K562 (cell line): Measurements from ENCODE around the gene TMEM184A. TPM values are rescaled to one million over a fixed set of nuclear protein-coding genes. Genes with fewer than 3 reads are reported as not detected.

Experiments used
- BRCA1 ChIP-seq, 2 experiments: fragments of 450-650 bp in 1 of 2; sonication (generic) in 1 of 2; formaldehyde crosslinking in 1 of 2; IDR thresholded peaks; 2 replicates each; pipeline versions ENCODE4 v1.5.0 to v1.6.1; 2017 to 2020; ENCODE audit warnings: mild to moderate bottlenecking in 1 of 2, missing genetic modification reagents in 1 of 2
- CBFB ChIP-seq: sonication (generic); formaldehyde crosslinking; IDR thresholded peaks from 2 replicates; pipeline ENCODE4 v1.4.0; 2020; ENCODE audit warnings: mild to moderate bottlenecking, missing genetic modification reagents
- ESRRB ChIP-seq: fragments of 250-450 bp; sonication (Bioruptor Pico); IDR thresholded peaks from 2 replicates; pipeline ENCODE4 v1.5.0; 2020; ENCODE audit warnings: mild to moderate bottlenecking, moderate library complexity, borderline replicate concordance
- GTF3C2 ChIP-seq: IDR thresholded peaks from 3 replicates; pipeline ENCODE4 v1.6.1; 2011; ENCODE audit warnings: borderline replicate concordance, mild to moderate bottlenecking, moderate library complexity; ENCODE audit not compliant: insufficient read length; ENCODE audit errors: extremely low read depth
- HNRNPK ChIP-seq: fragments of 200-400 bp; formaldehyde crosslinking; IDR thresholded peaks from one replicate; pipeline ENCODE4 v1.6.1; 2018; ENCODE audit warnings: mild to moderate bottlenecking, low read depth, low read length; ENCODE audit not compliant: poor library complexity, severe bottlenecking
- KDM2B ChIP-seq: fragments of 250-450 bp; sonication (Bioruptor Pico); IDR thresholded peaks from 2 replicates; pipeline ENCODE4 v1.8.0; 2021; ENCODE audit warnings: mild to moderate bottlenecking, moderate library complexity
- MTA1 ChIP-seq: fragments of 450-650 bp; IDR thresholded peaks from 2 replicates; pipeline ENCODE4 v1.6.1; 2017; ENCODE audit warnings: borderline replicate concordance
- MYC ChIP-seq, 2 experiments: fragments of 250-450 bp in 1 of 2; sonication (Bioruptor Pico) in 1 of 2; IDR thresholded peaks; 2 replicates each; pipeline versions ENCODE4 v1.5.1 to v1.6.1; 2012 to 2021; ENCODE audit warnings: low read depth in 2 of 2, borderline replicate concordance in 1 of 2, improper control_type of control experiment in 1 of 2, low read length in 1 of 2, mild to moderate bottlenecking in 1 of 2, moderate library complexity in 1 of 2
- NR2C1 ChIP-seq, 2 experiments: fragments of 450-650 bp; IDR thresholded peaks; 2 replicates each; pipeline ENCODE4 v1.6.1; 2017; ENCODE audit warnings: mild to moderate bottlenecking in 2 of 2, antibody characterized with exemption in 1 of 2, inconsistent platforms in 1 of 2, missing compliant biosample characterization in 1 of 2, missing genetic modification characterization in 1 of 2
- POLR3A ChIP-seq: IDR thresholded peaks from 2 replicates; pipeline ENCODE4 v1.6.1; 2011; ENCODE audit warnings: borderline replicate concordance, mild to moderate bottlenecking, moderate library complexity; ENCODE audit not compliant: insufficient read length, insufficient read depth; ENCODE audit errors: extremely low read depth
- PTRF ChIP-seq: fragments of 450-650 bp; IDR thresholded peaks from 2 replicates; pipeline ENCODE4 v1.6.1; 2016; ENCODE audit warnings: mild to moderate bottlenecking, missing genetic modification characterization, missing compliant biosample characterization
- SIN3A ChIP-seq, 2 experiments: fragments of 150-350 bp in 1 of 2; IDR thresholded peaks; 2 replicates each; pipeline ENCODE4 v1.6.1; 2011 to 2016; ENCODE audit warnings: borderline replicate concordance in 2 of 2, low read depth in 2 of 2, low read length in 2 of 2, mild to moderate bottlenecking in 2 of 2, moderate library complexity in 2 of 2; ENCODE audit not compliant: control insufficient read depth in 1 of 2
- THAP7 ChIP-seq: fragments of 250-450 bp; sonication (Bioruptor Pico); IDR thresholded peaks from 2 replicates; pipeline ENCODE4 v1.5.0; 2021
- polyA plus RNA-seq, 8 experiments: library from polyadenylated mRNA; depleted of rRNA in 4 of 8; stranded (reverse) in 5 of 8; unstranded in 3 of 8; fragments of >200 nt; fragmentation: Nextera tagmentation in 2 of 8; fragmentation: Illumina TruSeq in 1 of 8; extraction: Ambion mirVana in 2 of 8; extraction: Trizol in 1 of 8; gene quantifications; 2 replicates each; pipeline versions ENCODE4 v1.2.1 to v1.2.3, GENCODE V29; 2011 to 2014; ENCODE audit warnings: inconsistent platforms in 1 of 8, missing spikeins in 1 of 8
- total RNA-seq, 7 experiments: library from RNA; depleted of rRNA in 6 of 7; stranded (reverse); fragments of >200 nt in 6 of 7; fragmentation: Illumina TruSeq in 2 of 7; extraction: Trizol in 2 of 7; gene quantifications; 2 replicates each; pipeline versions ENCODE4 v1.2.1 to v1.2.3, GENCODE V29; 2011 to 2021; ENCODE audit warnings: low replicate concordance in 1 of 7
- TF ChIP-seq, protein P1 (sequence below), 2 experiments: IDR thresholded peaks in 1 of 2; conservative IDR thresholded peaks in 1 of 2; 2 replicates each; pipeline ENCODE4 v1.6.1; 2016; ENCODE audit warnings: low read depth in 2 of 2, mild to moderate bottlenecking in 1 of 2, missing compliant biosample characterization in 1 of 2, missing genetic modification characterization in 1 of 2, moderate library complexity in 1 of 2
- TF ChIP-seq, protein P2 (sequence below), 2 experiments: fragments of 450-650 bp in 1 of 2; sonication (generic) in 1 of 2; formaldehyde crosslinking in 1 of 2; IDR thresholded peaks in 1 of 2; conservative IDR thresholded peaks in 1 of 2; 2 replicates each; pipeline versions ENCODE4 v1.6.1 to v1.8.1; 2016 to 2023; ENCODE audit warnings: mild to moderate bottlenecking in 2 of 2, moderate library complexity in 2 of 2, inconsistent platforms in 1 of 2, missing genetic modification reagents in 1 of 2

The TMEM184A gene
- total and polyA plus RNA-seq, 9 of the 15 experiments (the other 6 are each of a cell fraction or from before 2014, with no cell fraction given), result 0.10 to 0.18 (median 0.11) TPM; not detected in 6

DNA sequence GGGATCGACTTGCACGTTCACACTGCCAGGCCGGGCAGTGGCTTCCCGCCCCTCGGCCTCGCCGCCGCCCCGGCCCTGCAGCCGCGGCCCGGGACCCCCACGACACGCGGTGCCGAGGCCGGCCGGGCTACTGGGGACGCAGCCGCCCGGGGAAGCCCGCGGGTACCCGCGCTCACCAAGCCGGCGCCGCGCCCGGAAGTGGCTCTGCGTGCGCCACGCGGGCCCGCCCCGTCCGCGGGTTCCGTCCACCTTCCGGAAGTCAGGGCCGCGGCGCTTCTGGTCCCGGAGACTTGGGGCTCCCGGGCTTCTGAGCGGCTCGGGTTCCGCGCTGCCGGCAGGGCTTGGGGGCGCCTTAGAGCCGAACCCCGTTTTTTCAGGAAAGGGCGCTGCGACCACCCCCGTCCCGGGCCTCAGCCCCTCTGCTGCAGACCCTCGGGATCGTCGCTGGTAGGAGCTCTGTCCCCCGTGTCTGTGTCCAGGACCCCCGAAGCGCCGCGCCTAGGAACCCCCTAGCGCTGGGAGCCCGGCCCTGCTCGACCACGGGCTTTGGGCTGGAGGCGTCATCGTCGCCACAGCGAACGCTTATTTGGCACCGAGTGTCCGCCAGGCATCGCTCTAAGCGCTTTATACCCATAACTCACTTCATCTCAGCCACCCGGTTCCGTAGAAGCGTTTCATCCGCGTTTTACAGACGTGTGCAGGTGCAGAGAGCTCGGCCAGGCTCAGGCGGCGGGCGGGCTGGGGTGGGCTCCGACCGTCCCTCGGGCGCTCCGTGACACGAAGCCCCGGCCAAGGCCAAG lies 14.0 kb upstream of the TMEM184A start, which contains the start of gene PSMG3 (continued):
- no peak for TF ChIP-seq POLR3A
- no peak for TF ChIP-seq BRCA1 (IDR thresholded peaks at IDR 0.05)
- no peak for TF ChIP-seq BRCA1 (CRISPR knock-in tag; IDR thresholded peaks at IDR 0.05)
- no peak for TF ChIP-seq ESRRB (CRISPR knock-in tag)
- peak; percentile 86 for TF ChIP-seq THAP7 (CRISPR knock-in tag)
- TF ChIP-seq HNRNPK, result no peak
- no peak for TF ChIP-seq PTRF (tag)
- TF ChIP-seq GTF3C2, result no peak
- no peak for TF ChIP-seq MTA1
- TF ChIP-seq, protein P1, sequence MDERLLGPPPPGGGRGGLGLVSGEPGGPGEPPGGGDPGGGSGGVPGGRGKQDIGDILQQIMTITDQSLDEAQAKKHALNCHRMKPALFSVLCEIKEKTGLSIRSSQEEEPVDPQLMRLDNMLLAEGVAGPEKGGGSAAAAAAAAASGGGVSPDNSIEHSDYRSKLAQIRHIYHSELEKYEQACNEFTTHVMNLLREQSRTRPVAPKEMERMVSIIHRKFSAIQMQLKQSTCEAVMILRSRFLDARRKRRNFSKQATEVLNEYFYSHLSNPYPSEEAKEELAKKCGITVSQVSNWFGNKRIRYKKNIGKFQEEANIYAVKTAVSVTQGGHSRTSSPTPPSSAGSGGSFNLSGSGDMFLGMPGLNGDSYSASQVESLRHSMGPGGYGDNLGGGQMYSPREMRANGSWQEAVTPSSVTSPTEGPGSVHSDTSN (CRISPR knock-in tag; IDR thresholded peaks at IDR 0.05; ENCODE audit: low read depth), result no peak
- TF ChIP-seq, protein P1 (tag; conservative IDR thresholded peaks at IDR 0.05; ENCODE audit: low read depth), result no peak
- TF ChIP-seq NR2C1 (IDR thresholded peaks at IDR 0.05), result no peak
- TF ChIP-seq NR2C1 (tag; IDR thresholded peaks at IDR 0.05), result peak; percentile 50
- peak; percentile 41; the same call in 1 of the 2 replicates for TF ChIP-seq KDM2B (CRISPR knock-in tag)
- no peak; the same call in 1 of the 2 replicates for TF ChIP-seq CBFB (CRISPR knock-in tag)
- peak in 1 of 2 experiments; percentile 51; a peak in 2 of 4 replicates for TF ChIP-seq SIN3A (IDR thresholded peaks at IDR 0.05; ENCODE audit: borderline replicate concordance in 2 of 2, control insufficient read depth in 1 of 2, low read depth in 2 of 2, low read length in 2 of 2)
- TF ChIP-seq, protein P2, sequence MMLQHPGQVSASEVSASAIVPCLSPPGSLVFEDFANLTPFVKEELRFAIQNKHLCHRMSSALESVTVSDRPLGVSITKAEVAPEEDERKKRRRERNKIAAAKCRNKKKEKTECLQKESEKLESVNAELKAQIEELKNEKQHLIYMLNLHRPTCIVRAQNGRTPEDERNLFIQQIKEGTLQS (IDR thresholded peaks at IDR 0.05), result peak; percentile 37
- TF ChIP-seq, protein P2 (CRISPR knock-in tag; conservative IDR thresholded peaks at IDR 0.05), result peak; percentile 53; the same call in 1 of the 2 replicates
- peak; percentile 89 for TF ChIP-seq MYC (IDR thresholded peaks at IDR 0.05; ENCODE audit: low read depth, low read length)
- peak; percentile 49; the same call in 1 of the 2 replicates for TF ChIP-seq MYC (CRISPR knock-in tag; IDR thresholded peaks at IDR 0.05; ENCODE audit: borderline replicate concordance, low read depth)
